HG03520 (cell line): ENCODE results near the gene MYH15.

ENCODE experiments used
- ATAC-seq: cut with Tn5 transposase; IDR thresholded peaks from one replicate; pipeline ENCODE4 v1.9.1; 2021; ENCODE audit warnings: mild to moderate bottlenecking, moderate library complexity; ENCODE audit not compliant: unreplicated experiment

Gene MYH15

DNA sequence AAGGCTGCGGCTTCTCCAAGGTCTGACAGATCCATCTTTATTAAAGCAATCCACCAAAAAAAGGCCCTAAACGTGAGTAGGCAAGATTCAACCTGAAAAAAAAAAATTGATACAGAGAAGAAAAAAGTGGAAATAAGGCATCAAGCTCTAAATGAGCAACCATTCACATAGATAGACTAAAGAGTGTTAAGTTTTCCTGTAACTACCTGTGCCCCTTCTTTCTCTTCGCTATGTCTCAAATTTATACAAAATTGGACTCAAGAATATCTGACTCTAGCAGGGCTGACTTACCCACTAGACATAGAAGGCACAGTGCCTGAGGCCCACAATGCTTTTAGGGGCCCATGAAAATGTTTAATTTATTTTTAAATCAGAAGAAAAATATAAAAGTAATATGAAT is at the start of gene MYH15:
MYH15 (minus strand) TSS at position 101 of the 400 bp plus-strand sequence; CDS start at position 35, 66 bp downstream.
- no peak for ATAC-seq

DNA sequence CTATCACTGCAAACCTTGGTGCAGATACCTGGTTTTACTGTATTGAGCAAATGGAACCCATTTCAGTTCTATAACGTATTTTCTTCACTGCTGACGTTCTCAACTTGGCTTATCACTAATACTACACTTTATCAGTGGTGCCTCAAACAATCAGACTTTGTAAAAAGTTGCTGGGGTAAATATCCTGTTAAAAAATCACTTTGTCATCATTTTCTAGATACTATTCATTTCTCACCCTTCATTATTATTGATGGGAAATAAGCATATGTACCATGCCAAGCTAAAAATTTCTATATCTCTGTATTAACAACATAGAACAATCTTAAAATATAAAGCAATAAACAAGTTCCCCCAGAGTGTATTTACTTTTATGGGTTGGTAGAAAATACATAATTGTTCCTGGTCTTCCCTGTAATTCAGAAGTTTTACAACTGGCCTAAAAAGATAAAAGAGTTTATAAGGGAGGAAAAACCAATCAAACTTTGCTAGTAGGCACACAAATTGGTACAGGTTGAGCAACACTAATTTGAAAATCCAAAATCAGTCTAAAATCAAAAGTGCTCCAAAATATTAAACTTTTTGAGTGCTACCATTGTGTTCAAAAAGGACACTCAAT is 45.7 kb upstream of the MYH15 start:
- no peak for ATAC-seq

DNA sequence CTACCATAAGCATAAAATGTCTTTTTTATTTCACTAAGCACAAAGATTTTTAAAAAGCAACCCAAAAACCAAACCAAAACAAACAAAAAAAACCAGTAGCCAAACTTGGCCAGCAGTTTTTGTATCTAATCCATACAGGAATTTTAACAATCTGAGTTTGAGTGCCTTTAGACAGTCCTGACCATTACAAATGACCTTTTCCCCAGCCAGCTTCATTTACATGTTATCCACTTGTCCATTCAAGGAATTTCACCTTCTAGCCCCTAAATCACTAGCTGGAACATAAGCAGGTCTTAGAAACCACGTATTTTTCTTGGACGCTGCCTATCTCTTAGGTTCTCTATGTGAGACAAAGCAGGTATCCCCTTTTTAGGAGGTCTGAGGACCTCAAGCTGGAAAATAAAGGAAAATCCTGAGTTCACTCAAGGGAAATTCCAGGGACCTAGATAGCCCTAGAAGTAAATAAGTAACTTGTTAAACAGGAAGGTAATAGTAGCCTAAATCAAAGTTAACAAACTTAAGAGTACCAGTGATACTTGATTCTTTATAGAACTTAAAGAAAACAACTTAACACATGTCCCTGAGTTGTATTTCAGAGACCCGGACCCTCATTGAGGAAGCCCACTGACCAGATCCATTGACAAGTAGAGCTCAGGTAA is 44.6 kb upstream of the MYH15 start:
- no peak for ATAC-seq

DNA sequence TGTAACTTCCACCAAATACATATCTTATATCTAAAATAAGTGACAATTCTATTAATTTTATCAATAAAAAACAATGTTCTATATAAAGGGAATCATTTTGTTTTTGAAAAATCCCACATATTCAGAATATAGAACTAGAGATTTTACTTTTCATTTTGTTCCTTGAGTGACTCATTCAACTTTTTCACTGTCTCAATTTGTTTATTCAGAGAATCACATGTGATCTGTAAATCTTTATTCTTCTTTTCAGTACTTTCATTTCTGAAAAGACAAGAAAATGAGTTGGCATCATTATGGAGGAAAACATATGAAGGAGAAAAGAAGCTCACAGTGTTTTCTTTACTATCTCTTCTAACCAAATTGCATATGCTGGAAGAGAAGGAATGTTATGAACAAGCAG is 43.8 kb upstream of the MYH15 start:
- ATAC-seq: no peak

DNA sequence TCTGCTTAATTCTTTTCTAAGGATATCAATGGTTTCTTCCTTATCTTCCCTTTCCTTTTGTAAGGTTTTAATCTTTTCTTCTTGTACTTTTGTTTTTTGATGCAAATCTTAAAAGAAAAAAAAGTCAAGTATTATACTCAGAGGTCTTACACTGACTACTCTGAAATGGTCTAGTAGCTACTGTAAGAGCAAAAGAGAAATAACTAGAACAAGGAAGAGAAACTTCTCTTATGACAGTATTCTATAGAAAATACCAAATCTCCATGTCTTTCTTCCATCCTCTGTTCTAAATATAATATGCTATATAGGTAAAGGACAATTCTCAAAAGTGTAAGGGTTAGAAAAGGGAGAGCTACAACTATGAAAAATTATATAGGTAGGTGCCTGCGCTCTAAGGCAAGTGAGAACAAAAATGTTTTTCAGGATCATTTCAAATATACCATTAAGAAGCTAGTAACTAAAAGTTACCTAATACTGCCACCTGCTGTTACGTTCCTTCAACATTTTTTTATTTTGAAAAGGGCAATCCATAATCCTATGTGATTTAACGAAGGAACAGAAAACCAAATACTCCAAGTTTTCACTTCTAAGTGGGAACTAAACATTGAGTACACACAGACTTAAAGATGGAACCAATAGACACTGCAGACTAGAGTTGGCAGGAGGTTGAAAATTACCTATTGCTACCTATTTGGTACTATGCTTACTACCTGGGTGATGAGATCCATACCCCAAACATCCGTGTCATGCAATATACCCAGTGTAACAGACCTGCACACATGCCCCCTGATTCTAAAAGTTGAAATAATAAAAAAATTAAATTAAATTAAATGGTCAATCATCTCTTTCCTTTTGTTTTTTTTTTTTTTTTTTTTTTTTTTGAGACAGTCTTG is 42.1 kb upstream of the MYH15 start:
- ATAC-seq: no peak

DNA sequence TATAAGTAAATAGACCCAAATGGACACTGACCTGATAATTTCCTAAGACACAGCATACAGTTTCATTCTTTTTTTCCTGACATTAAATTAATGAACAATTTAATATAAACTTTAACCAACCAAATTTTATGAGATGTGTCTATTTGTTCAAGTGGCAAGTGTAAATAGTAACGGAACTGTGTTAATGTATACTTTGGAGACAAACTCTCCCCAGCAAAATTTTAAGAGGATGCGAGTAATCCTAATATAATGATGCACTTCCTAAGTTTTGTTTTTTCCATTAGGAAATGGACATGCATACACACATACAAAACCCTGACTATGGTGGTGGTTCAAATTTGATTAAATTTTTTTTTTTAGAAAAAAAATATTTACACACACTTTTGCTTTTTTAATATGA is 38.5 kb upstream of the MYH15 start:
- no peak for ATAC-seq

DNA sequence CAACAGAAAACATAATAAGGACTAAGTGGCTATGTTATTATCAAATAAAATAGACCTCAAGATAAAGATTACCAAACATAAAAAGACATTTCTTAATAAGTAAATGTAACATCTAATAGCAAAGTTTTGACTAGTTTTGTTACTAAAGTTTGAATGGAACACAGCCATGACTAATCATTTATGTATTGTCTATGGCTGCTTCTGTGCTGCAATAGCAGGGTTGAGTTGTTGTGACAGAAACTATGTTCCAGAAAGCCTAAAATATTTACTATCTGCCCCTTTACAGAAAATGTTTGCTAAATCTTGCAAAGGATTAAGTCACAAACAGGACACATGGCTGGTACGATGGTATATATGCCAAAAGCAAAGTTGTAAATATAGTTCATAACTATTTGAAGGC is 37.9 kb upstream of the MYH15 start:
- ATAC-seq: no peak

DNA sequence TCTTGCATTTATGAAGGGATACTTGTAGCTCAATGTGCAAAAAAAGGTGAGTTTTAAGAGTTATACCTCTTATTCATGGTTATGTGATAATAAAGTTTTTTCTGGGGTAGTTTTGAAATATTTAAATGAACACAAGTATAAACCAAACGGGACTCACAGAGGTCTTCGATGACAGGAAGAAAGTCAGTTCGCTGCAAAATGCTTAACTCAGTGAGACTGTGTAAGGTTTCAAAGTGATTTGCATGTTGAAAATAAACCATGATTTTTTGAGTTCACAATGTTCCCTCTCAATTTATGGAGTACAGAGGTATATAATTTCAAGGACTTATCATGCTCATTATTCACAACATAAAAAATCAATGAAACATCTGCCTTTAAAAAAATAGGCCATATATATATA is 36.3 kb upstream of the MYH15 start:
- no peak for ATAC-seq

DNA sequence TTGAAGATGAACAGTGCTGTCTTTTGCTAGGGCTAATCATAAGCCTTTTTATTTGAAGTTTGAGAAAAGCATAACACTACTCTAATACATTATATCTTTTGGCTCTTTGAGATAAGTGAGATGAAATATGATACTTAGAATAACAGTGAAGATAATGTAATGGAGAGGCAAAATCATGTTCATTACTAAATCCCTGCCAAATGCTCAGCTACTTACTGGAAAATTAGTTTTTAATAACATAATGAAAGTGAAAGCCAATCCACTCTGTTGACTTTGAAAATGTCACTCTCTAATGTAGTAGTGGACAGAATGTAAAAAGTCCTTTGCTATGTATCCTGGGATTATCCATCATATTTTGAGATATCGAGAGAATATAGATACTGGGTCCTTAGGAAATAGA is 35.9 kb upstream of the MYH15 start:
- no peak for ATAC-seq

DNA sequence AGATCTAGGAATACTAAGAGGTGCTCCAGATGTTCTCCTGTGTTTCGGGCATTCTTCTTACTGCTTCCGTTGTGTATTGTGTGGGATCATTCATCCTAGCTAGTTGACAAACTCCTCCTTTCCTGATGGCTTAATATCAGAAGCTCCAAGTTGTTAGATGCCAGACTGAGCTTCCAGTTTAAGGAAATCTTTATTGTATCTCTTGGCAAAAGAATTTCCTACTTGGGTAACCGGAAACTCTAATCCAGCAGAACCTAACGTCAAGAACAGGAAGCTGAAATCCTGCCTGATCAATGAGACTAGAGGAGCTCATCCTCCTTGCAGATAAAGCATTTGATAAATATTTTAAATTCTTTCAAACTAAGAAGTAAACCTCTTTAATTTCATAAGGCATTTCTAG is 27.7 kb upstream of the MYH15 start:
- no peak for ATAC-seq

DNA sequence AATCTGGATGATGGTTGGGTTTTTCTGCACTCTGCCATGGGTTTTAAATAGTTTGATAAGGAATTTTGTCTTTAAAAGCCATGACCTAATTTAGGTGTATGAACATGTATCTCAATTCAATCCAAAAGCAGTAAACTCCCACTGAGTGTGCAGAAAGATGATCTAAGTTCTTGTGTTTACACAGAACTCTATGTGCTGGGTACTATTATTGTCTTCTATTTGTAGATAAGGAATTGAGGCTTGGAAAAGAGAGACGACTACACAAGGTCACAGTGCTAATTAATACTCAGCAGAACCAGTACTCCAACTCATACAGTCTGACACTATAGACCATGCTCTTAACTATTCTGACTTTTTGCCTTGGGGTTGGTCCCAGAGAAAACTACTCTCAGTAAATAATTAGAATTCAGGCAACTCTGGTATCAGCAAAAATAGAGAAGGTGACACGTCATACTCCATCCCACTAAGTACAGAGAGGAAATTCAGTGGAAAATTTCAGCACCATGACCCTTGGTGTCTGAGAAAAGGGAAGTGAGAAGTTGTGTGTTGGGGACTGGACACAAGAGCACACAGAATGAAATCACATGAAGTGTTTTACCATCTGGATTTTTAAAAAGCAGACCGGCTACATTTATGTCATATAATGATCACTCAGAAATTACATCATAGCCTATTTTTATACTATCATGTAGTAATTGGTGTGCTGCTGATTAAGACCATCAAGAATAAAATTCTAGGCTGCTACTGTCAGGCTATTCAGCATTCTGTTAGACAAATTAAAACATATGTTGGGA is 18.3 kb upstream of the MYH15 start:
- peak; percentile 94 for ATAC-seq

DNA sequence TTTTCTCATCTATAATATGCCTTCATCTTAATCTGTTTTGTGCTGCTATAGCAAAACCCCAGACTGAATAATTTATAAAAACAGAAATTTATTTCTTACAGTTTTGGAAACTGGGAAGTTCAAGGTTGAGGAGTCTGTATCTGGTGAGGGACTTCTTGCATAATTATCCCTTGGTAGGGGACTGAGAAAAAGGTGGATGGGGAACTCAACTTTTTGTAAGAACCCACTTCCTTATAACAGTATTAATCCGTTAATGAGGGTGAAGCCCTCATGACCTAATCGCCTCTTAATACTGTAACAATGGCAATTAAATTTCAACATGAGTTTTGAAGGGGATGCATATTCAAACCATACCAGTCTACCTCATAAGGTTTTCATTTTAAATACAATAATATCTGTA is 17.4 kb upstream of the MYH15 start:
- ATAC-seq: no peak

DNA sequence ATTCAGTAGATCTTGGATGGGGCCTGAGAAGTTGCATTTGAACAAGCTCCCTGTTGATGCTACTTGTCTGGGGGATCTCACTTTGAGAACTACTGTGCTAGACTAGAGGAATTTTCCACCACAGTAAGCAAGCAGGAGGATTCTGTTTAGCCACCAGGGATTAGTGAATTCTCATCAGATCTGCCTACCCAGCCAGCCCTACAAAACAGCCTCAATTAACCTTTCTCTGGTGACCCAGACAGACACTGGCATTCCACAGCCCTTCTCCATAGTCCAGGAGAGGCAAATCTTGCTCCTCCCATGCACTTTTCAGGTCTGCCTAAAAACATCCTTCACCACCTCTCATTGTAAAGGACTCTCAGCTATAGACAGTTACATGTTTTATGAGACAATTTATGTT is 16.7 kb upstream of the MYH15 start:
- ATAC-seq: no peak

DNA sequence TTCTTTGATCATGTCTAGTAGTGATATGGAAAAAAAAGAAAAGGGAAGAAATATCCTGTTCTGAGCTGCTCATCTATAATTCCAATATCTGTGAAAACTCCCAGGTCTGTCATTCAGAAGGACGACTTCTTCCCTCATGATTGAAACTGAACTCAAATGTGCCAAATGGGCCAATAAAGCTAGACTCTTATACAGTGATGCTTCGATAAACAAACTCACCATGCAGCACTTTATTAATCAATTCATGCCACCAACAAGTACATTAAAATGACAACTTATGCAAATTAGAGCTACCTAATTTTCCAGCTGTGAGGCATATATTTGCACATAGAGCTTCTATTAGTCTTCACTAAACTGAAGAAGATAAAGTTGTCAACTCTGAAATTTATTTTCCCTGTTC is 15.6 kb upstream of the MYH15 start:
- ATAC-seq: no peak

DNA sequence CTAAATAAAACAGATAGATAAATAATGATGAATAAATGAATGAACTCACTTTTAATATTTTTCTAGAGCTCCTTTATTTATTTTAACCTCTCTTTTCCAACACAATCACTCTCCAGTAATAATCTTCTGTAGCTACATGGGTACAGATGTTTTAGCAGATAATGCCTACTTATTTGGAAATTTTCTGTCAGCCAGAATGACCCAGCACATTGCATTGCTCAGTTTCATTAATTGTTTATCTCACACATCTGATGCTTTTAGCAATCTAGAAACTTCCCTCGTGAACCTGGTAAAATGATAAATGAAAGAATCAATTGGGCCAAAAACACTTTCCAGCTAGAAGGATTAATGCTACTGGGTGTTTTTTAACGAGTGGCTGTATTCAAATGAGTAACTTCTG is 14.9 kb upstream of the MYH15 start:
- ATAC-seq: no peak

DNA sequence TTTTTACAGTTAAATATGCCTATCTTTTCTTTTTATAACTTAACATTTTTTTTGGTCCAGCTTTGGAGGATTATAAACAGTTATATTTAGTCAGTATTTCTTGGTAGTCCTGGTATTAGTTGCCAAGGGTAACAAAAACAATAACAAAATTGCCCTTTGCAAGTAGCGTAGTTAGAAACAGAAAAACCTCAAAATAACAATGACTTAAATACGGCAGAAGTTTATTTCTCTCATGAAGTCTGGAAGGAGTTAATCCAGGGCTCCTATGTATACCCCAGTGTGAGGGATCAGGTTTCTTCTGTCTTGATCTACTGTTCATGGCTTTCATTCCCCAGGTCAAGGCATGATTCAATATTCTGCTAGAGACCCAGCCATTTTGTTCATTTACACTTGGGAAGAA is 14.1 kb upstream of the MYH15 start:
- ATAC-seq: no peak

DNA sequence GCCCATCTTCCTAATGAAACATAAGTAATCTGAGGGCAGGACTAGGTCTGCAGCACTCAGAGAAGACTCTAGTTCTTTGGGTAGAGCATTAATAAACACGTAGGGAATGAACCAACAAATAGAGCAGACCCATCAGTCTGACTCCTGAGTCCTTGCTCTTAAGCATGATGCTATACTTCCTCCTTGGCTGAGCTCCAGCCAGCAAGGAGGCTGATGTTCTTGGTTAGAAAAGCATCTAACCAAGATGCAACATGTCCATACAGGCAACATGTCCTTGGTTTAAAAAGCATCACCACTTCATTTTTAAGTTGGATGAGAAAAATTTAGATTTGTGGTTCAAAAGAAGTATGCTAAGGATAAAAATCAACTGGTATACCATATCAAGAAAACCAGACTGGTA is 8.5 kb upstream of the MYH15 start:
- no peak for ATAC-seq

DNA sequence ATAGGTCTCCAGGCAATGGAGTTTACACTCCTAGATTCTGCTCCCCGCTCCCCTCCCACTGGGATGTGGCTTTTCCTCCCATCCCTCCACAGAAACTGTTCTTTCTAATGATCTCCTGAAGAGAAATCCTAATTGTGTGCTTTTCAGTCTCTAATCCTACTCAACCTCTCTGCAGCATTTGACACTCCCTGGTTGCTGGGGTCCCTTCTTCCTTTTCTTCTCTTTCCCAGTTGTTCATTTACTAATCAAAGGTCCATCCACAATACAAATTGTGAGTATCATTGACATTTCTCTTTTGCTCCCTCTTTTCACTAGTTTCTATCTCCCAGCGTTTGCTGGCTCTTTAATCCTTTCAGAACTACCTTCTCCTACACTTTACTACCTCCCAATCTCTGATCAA is 6.5 kb upstream of the MYH15 start:
- ATAC-seq: no peak

DNA sequence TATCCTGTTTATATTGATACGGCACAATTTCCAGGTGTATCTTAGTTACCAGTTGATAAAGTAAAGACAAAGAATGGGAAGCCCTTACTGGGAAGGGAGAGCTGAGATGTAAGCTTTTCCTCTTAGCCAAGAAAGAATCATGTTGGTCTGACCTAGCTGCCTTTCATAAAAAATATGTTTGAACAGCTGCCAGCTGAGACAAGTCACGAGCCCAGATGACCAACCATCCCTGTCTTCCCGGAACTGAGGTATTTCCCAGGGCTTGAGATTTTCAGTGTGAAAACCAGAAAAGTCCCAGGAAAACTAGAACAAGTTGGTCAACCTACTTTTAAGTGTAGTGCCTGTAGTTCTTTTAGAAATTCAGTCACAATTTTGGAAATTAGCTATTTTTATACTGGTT is 3.6 kb upstream of the MYH15 start:
- ATAC-seq: no peak

DNA sequence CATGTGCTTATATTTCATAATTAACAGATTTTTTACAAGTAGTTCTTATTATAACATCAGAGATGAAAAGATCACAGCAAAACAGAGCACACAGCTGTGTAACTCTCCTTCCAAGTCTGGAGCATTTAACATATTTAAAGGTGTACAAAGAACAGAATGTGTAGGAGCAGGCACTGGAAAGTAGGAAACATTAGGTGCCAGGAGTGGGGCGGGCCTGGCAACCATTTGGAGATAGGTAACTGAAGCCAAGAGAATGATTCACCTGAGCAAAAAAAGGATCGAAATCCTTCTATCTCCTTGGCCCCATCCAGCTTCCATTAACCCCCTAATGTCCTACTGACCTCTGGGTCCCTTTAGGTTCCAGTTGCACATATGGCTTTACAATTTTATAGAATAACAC is 2.3 kb upstream of the MYH15 start:
- ATAC-seq: no peak

DNA sequence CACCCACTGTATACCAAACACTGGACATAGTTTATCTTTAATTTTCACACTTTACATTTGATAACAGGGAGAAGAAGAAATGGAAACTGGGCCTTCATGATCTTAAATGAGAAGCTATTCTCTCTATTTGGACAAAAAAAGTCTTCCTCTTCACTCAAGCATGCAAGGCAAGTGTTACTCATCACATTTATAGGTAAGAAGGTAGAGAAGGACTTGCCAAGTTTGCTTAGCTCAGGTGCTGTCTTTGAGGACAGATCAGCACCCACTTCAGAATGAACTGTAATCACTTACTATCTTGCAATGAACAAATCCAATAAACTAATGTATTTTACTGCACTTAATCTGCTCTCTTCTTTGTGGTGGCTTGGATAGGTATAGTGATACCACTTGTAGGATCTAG is 1.1 kb upstream of the MYH15 start:
- no peak for ATAC-seq
